Gastrocnemius medialis (tissue), 4 donors: ENCODE results near the gene CKMT2.

Experiments used
- CTCF ChIP-seq, 5 experiments: fragments of 450-650 bp in 3 of 5; fragments of 200-600 bp in 2 of 5; sonication (generic) in 2 of 5; IDR thresholded peaks in 4 of 5; conservative IDR thresholded peaks in 1 of 5; 1 replicate in 4 of 5; 2 replicates in 1 of 5; pipeline ENCODE4 v1.5.1; 2016 to 2019; ENCODE audit warnings: antibody characterized with exemption in 5 of 5, mild to moderate bottlenecking in 3 of 5, moderate library complexity in 3 of 5
- POLR2A ChIP-seq, 2 donors: fragments of 450-650 bp; IDR thresholded peaks; one replicate each; pipeline ENCODE4 v1.6.1; 2017; ENCODE audit warnings: antibody characterized with exemption in 2 of 2, mild to moderate bottlenecking in 2 of 2, moderate library complexity in 2 of 2

- TF ChIP-seq CTCF (IDR thresholded peaks at IDR 0.05 in 4 of 5, conservative IDR thresholded peaks at IDR 0.05 in 1 of 5) (peak in 2 of 5 experiments; percentile 10 to 23), POLR2A (IDR thresholded peaks at IDR 0.05) (no peak)
These were observed 5.3 kb downstream of the CKMT2 start for GRCh38 chr5:81238460-81238859.
